ENCODE data around the gene C1orf216.

GRCh38 chr1:35708952-35709351 is 9.7 kb downstream of the C1orf216 start:
- TF ChIP-seq POLR2A (IDR thresholded peaks at IDR 0.05) (no peak), CTCF (IDR thresholded peaks at IDR 0.05) (no peak)
